K562 (cell line): Measurements from ENCODE around the gene MN1. TPM values are rescaled to one million over a fixed set of nuclear protein-coding genes. Genes with fewer than 3 reads are reported as not detected.

Experiments used
- ATAC-seq: fragments of 200-7000 bp; cut with Tn5 transposase; 3 replicates; pipeline ENCODE4 v1.9.1; 2020; ENCODE audit warnings: moderate library complexity
- BruUV-seq: library from RNA; stranded (reverse); fragments of 400-500 nt; replicated peaks from 2 replicates; lab custom pipeline; 2021; lab: Mats Ljungman, UMichigan
- CTCF ChIA-PET: fragments of 300-600 bp; formaldehyde crosslinking; extraction: SDS; loops from one replicate; lab custom pipeline; 2021; ENCODE audit warnings: low intra/inter-chr PET ratio; lab: Yijun Ruan, JAX
- POLR2A ChIA-PET: fragments of 300-600, 350-650 bp; sonication (Branson Sonifier 250); formaldehyde crosslinking; extraction: SDS; loops from one replicate; lab custom pipeline; 2021; ENCODE audit warnings: antibody characterized with exemption, inconsistent platforms; lab: Yijun Ruan, JAX
- DNase-seq, 4 experiments: peaks; one replicate each; pipeline versions ENCODE4 v3.0.0 to v3.0.0-alpha.2; 2011 to 2018; ENCODE audit warnings: low spot score in 3 of 4, mixed read lengths in 3 of 4; ENCODE audit errors: extremely low read depth in 1 of 4
- FAIRE-seq: peaks from 2 replicates; lab custom pipeline; 2011; peaks lifted over from hg19 to GRCh38; lab: Jason Lieb, UNC
- H2AFZ ChIP-seq: 2 replicates; pipeline ENCODE4 v1.6.0; 2011; ENCODE audit warnings: low read depth, low read length, control low read depth, inconsistent platforms
- H3K27ac ChIP-seq: fragments of 200-600 bp; 3 replicates; pipeline ENCODE4 v1.8.0; 2011; ENCODE audit warnings: low read depth, mild to moderate bottlenecking, control low read depth, inconsistent platforms, low read length, moderate library complexity, mixed read lengths; ENCODE audit errors: extremely low read depth
- H3K27me3 ChIP-seq, 2 experiments: fragments of 300-600 bp in 1 of 2; 2 replicates in 1 of 2; 3 replicates in 1 of 2; pipeline versions ENCODE4 v1.6.0 to v1.8.0; 2011; ENCODE audit warnings: inconsistent platforms in 2 of 2, low read length in 2 of 2, mild to moderate bottlenecking in 1 of 2, mixed read lengths in 1 of 2, moderate library complexity in 1 of 2; ENCODE audit not compliant: control insufficient read depth in 2 of 2, insufficient read depth in 2 of 2
- H3K36me3 ChIP-seq: fragments of 300-600 bp; 3 replicates; pipeline ENCODE4 v1.8.0; 2011; ENCODE audit warnings: mild to moderate bottlenecking, low read length, inconsistent platforms; ENCODE audit not compliant: control insufficient read depth, insufficient read depth
- H3K4me1 ChIP-seq, 2 experiments: fragments of 200-600 bp in 1 of 2; replicated peaks in 1 of 2; 2 replicates in 1 of 2; 3 replicates in 1 of 2; pipeline versions ENCODE4 v1.5.1 to v1.8.0; 2011; ENCODE audit warnings: inconsistent platforms in 2 of 2, low read length in 2 of 2, mild to moderate bottlenecking in 1 of 2, mixed read lengths in 1 of 2, moderate library complexity in 1 of 2; ENCODE audit not compliant: control insufficient read depth in 2 of 2, insufficient read depth in 2 of 2
- H3K4me2 ChIP-seq: 2 replicates; pipeline ENCODE4 v1.6.1; 2011; ENCODE audit warnings: low read length, control low read depth, inconsistent platforms, mixed read lengths; ENCODE audit not compliant: insufficient read depth
- H3K4me3 ChIP-seq: fragments of 200-600 bp; sonication (generic), shearing (Covaris generic); 2 replicates; pipeline ENCODE4 v1.5.1; 2016; ENCODE audit warnings: control low read depth, inconsistent platforms
- H3K79me2 ChIP-seq: fragments of 200-600 bp; 3 replicates; pipeline ENCODE4 v1.8.0; 2011; ENCODE audit warnings: low read length, inconsistent platforms; ENCODE audit not compliant: control insufficient read depth, insufficient read depth
- H3K9ac ChIP-seq, 2 experiments: 2 replicates each; pipeline versions ENCODE4 v1.6.0 to v1.6.1; 2011; ENCODE audit warnings: low read depth in 2 of 2, low read length in 2 of 2, control low read depth in 1 of 2, inconsistent platforms in 1 of 2, mild to moderate bottlenecking in 1 of 2, mixed read lengths in 1 of 2; ENCODE audit not compliant: insufficient read depth in 1 of 2
- H3K9me1 ChIP-seq: one replicate; pipeline ENCODE4 v1.6.0; 2011; ENCODE audit warnings: inconsistent platforms, mild to moderate bottlenecking, low read length, moderate library complexity; ENCODE audit not compliant: control insufficient read depth, insufficient read depth
- H3K9me3 ChIP-seq: replicated peaks from 2 replicates; pipeline ENCODE4 v1.5.1; 2011; ENCODE audit warnings: low read depth, low read length, inconsistent platforms; ENCODE audit not compliant: control insufficient read depth, insufficient read depth
- H4K20me1 ChIP-seq: replicated peaks from 2 replicates; pipeline ENCODE4 v1.6.1; 2011; ENCODE audit warnings: low read length, inconsistent platforms, mixed read lengths; ENCODE audit not compliant: control insufficient read depth, insufficient read depth
- E2F3 ChIP-seq: fragments of 250-450 bp; sonication (Bioruptor Pico); IDR thresholded peaks from 2 replicates; pipeline ENCODE4 v1.4.0; 2020; ENCODE audit warnings: mild to moderate bottlenecking
- GABPB1 ChIP-seq: sonication (generic); formaldehyde crosslinking; IDR thresholded peaks from 2 replicates; pipeline ENCODE4 v1.8.0; 2022; ENCODE audit warnings: mild to moderate bottlenecking, missing genetic modification reagents
- HMGN3 ChIP-seq: IDR thresholded peaks from 2 replicates; pipeline ENCODE4 v1.6.1; 2011; ENCODE audit warnings: borderline replicate concordance, low read depth, mild to moderate bottlenecking, mixed read lengths, low read length; ENCODE audit not compliant: insufficient read length; ENCODE audit errors: extremely low read depth
- HOXB6 ChIP-seq: fragments of 250-450 bp; sonication (Bioruptor Pico); IDR thresholded peaks from 2 replicates; pipeline ENCODE4 v1.5.1; 2022; ENCODE audit warnings: mild to moderate bottlenecking, borderline replicate concordance
- ID3 ChIP-seq, 2 experiments: fragments of 250-450 bp in 1 of 2; fragments of 450-650 bp in 1 of 2; sonication (Bioruptor Pico) in 1 of 2; IDR thresholded peaks; 2 replicates each; pipeline versions ENCODE4 v1.6.1 to v1.8.0; 2016 to 2021; ENCODE audit warnings: mild to moderate bottlenecking in 2 of 2, moderate library complexity in 2 of 2, missing compliant biosample characterization in 1 of 2, missing genetic modification characterization in 1 of 2
- MCM3 ChIP-seq: fragments of 450-650 bp; IDR thresholded peaks from 2 replicates; pipeline ENCODE4 v1.6.1; 2016
- NELFE ChIP-seq: IDR thresholded peaks from 2 replicates; pipeline ENCODE4 v1.6.1; 2011; ENCODE audit warnings: mild to moderate bottlenecking; ENCODE audit not compliant: insufficient read depth, insufficient read length
- NUFIP1 ChIP-seq: fragments of 450-650 bp; IDR thresholded peaks from 2 replicates; pipeline ENCODE4 v1.6.1; 2018; ENCODE audit not compliant: partially characterized antibody
- RFX5 ChIP-seq: IDR thresholded peaks from 2 replicates; pipeline ENCODE4 v1.6.1; 2011; ENCODE audit warnings: low read depth, mild to moderate bottlenecking, improper control_type of control experiment, low read length
- RNF219 ChIP-seq: fragments of 250-450 bp; sonication (Bioruptor Pico); IDR thresholded peaks from 2 replicates; pipeline ENCODE4 v1.5.0; 2022; ENCODE audit warnings: mild to moderate bottlenecking
- SMAD1 ChIP-seq: fragments of 150-350 bp; IDR thresholded peaks from 2 replicates; pipeline ENCODE4 v1.6.1; 2014; ENCODE audit warnings: low read length, low read depth; ENCODE audit not compliant: partially characterized antibody
- SMARCA4 ChIP-seq: fragments of 450-650 bp; IDR thresholded peaks from 2 replicates; pipeline ENCODE4 v1.6.1; 2016
- TRIM28 ChIP-seq: fragments of 450-650 bp; IDR thresholded peaks from 2 replicates; pipeline ENCODE4 v1.6.1; 2017
- ZNF134 ChIP-seq: fragments of 250-450 bp; sonication (Bioruptor Pico); conservative IDR thresholded peaks from 2 replicates; pipeline ENCODE4 v1.4.0; 2020
- ZNF184 ChIP-seq: sonication (generic); formaldehyde crosslinking; IDR thresholded peaks from 2 replicates; pipeline ENCODE4 v1.5.0; 2020; ENCODE audit warnings: missing genetic modification reagents
- ZNF512 ChIP-seq: IDR thresholded peaks from 2 replicates; pipeline ENCODE4 v1.6.1; 2016; ENCODE audit warnings: missing genetic modification characterization, missing compliant biosample characterization
- ZNF584 ChIP-seq: fragments of 200-800 bp; sonication (Bioruptor generic); IDR thresholded peaks from 2 replicates; pipeline ENCODE4 v1.6.1; 2016; ENCODE audit warnings: low read depth, mild to moderate bottlenecking, missing genetic modification characterization, missing compliant biosample characterization
- ZNF707 ChIP-seq: fragments of 250-450 bp; sonication (Bioruptor Pico); conservative IDR thresholded peaks from 2 replicates; pipeline ENCODE4 v1.8.0; 2022; ENCODE audit warnings: inconsistent platforms, mild to moderate bottlenecking, moderate library complexity
- ZNF77 ChIP-seq: fragments of 250-450 bp; sonication (Bioruptor Pico); IDR thresholded peaks from 2 replicates; pipeline ENCODE4 v1.5.0; 2020
- ZSCAN32 ChIP-seq: fragments of 450-650 bp; formaldehyde crosslinking; IDR thresholded peaks from 2 replicates; pipeline ENCODE4 v1.4.0; 2020; ENCODE audit warnings: mild to moderate bottlenecking, moderate library complexity
- WGBS: fragments of 100-300 bp; shearing (Covaris generic); methylation state at CpG from one replicate; pipeline ENCODE4 v1.1.6; 2016; ENCODE audit warnings: low coverage, mixed read lengths; ENCODE audit not compliant: insufficient coverage; ENCODE audit errors: missing lambda C conversion rate; 5-methylcytosine and 5-hydroxymethylcytosine counted together
- in situ Hi-C: fragments of 300-500 bp; cut with MboI; formaldehyde crosslinking; loops from 4 replicates; pipeline ENCODE4 v1.15.0; 2018; ENCODE audit warnings: inconsistent platforms, mixed read lengths
- intact Hi-C: fragments of 100-400 bp; cut with micrococcal nuclease; formaldehyde crosslinking; loops from 2 replicates; pipeline ENCODE4 v1.14.2; 2022
- polyA plus RNA-seq, 8 experiments: library from polyadenylated mRNA; depleted of rRNA in 4 of 8; stranded (reverse) in 5 of 8; unstranded in 3 of 8; fragments of >200 nt; fragmentation: Nextera tagmentation in 2 of 8; fragmentation: Illumina TruSeq in 1 of 8; extraction: Ambion mirVana in 2 of 8; extraction: Trizol in 1 of 8; gene quantifications; 2 replicates each; pipeline versions ENCODE4 v1.2.1 to v1.2.3, GENCODE V29; 2011 to 2014; ENCODE audit warnings: inconsistent platforms in 1 of 8, missing spikeins in 1 of 8
- total RNA-seq, 7 experiments: library from RNA; depleted of rRNA in 6 of 7; stranded (reverse); fragments of >200 nt in 6 of 7; fragmentation: Illumina TruSeq in 2 of 7; extraction: Trizol in 2 of 7; gene quantifications; 2 replicates each; pipeline versions ENCODE4 v1.2.1 to v1.2.3, GENCODE V29; 2011 to 2021; ENCODE audit warnings: low replicate concordance in 1 of 7

MN1 gene
- total and polyA plus RNA-seq, 9 of the 15 experiments (the other 6 are each of a cell fraction or from before 2014, with no cell fraction given), result under 0.01 to 0.05 (median 0.03) TPM; not detected in 5

- TF ChIP-seq HMGN3 (no peak), SMARCA4 (no peak), MCM3 (no peak), NUFIP1 (no peak), ZNF77 (no peak), ZNF707 (CRISPR knock-in tag) (no peak)
Observed at GRCh38 chr22:27786291-27786932, 15.1 kb downstream of the MN1 start (continued).

- DNase-seq (no peak), FAIRE-seq (no peak), ATAC-seq (no peak)
- BruUV-seq, result no TSS peak
- Histone ChIP-seq H3K9ac (no peak overlapping the region), H3K27ac (no peak overlapping the region), H4K20me1 (no peaks in the 10 kb centered on the region), H3K36me3 (no peaks in the 10 kb centered on the region), H2AFZ (no peak overlapping the region), H3K79me2 (no peaks in the 10 kb centered on the region), H3K9me1 (no peaks in the 10 kb centered on the region), H3K4me2 (no peak overlapping the region), H3K27me3 (peaks cover 16 to 34% of the 10 kb centered on the region in 2 experiments; a peak in 4 of 5 replicates), H3K9me3 (no peaks in the 10 kb centered on the region), H3K4me1 (no peaks in the 10 kb centered on the region; a peak in 1 of 5 replicates), H3K4me3 (no peak overlapping the region)
- intact Hi-C loops, result no loop called here
- in situ Hi-C loops, result no loop called here
- ChIA-PET CTCF (no interaction called here), POLR2A (no interaction called here)
- 25% methylated on average over 7 of the region's 12 CpGs for WGBS
- TF ChIP-seq ZNF512 (tag), result no peak
- no peak for TF ChIP-seq ID3 (CRISPR knock-in tag; IDR thresholded peaks at IDR 0.05)
- TF ChIP-seq ID3 (tag; IDR thresholded peaks at IDR 0.05), result no peak
- TF ChIP-seq NELFE, result no peak
- no peak for TF ChIP-seq RFX5
- TF ChIP-seq ZNF184, result no peak
- TF ChIP-seq TRIM28, result no peak
- no peak for TF ChIP-seq ZSCAN32 (CRISPR knock-in tag)
- no peak for TF ChIP-seq SMAD1
- no peak for TF ChIP-seq HOXB6
- no peak for TF ChIP-seq E2F3 (CRISPR knock-in tag)
- TF ChIP-seq GABPB1 (CRISPR knock-in tag), result no peak
- TF ChIP-seq ZNF584, result no peak
- TF ChIP-seq RNF219 (CRISPR knock-in tag), result no peak
- TF ChIP-seq ZNF134, result no peak
Observed at GRCh38 chr22:27785831-27786230, 15.7 kb downstream of the MN1 start.
